GM21717 (cell line): ENCODE results near the gene IQGAP3.
"Not testable (repeated sequence)": the region's sequence is repeated elsewhere in the genome, so short reads cannot be mapped to it uniquely, and the experiment has no call there.

Source experiments
- ATAC-seq: cut with Tn5 transposase; IDR thresholded peaks from one replicate; pipeline ENCODE4 v1.9.1; 2021; ENCODE audit warnings: mild to moderate bottlenecking, moderate library complexity; ENCODE audit not compliant: unreplicated experiment

Gene IQGAP3

DNA sequence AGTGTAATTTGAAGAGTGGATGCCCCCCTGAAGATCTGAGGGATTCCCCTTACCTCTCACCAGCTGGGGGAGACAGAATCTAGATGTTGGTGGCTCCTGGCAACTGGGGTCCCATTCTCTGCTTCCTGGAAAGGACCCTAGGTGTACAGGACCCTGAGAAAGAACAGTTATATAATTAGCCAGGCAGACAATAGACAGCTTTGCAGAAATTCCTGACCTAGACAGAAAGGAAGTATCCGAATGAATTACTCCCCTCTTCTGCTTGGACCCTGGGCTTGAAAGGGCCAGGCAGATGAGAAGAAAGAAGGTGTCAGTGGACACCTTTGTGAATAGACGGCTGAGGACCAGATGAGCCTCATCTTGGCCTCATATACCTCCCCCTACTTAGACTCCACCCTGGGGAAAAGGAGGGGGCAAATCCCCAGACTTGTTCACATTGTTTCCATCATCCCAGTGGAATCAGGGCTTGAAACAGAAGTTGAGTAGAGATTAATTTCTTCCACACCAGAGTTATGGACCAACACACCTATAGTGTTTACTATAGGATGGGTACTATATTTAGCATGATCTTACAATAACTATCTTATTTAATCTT, 1.8 kb upstream of the IQGAP3 start:
- no peak for ATAC-seq

GRCh38 chr1:156572663-156573018, 276 bp upstream of the IQGAP3 start:
- ATAC-seq, result no peak

- ATAC-seq, result no peak
These were observed 1.0 kb downstream of the IQGAP3 start for GRCh38 chr1:156571261-156571852.

GRCh38 chr1:156566436-156566835, 5.9 kb downstream of the IQGAP3 start:
- no peak for ATAC-seq

DNA sequence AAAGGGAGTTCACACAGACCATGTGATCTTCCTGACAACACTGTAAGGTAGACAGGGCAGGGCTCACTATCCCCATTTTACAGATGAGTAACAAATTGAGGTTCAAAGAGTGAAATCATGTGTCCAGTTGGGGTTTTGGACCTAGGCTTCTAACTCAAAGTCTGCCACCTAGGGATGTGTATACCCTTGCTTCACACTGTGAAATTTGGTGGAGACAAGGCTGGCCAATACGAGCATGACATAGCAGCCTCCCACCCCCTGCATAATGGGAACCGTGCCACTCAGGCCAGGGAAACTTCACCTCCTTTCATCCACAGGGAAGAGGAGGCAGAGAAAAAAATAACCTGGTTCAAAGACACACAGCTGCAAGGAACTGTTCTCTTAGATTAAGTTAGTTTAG, 6.8 kb downstream of the IQGAP3 start:
- ATAC-seq, result no peak

GRCh38 chr1:156560585-156561163, 11.7 kb downstream of the IQGAP3 start:
- ATAC-seq, result no peak

GRCh38 chr1:156559797-156560385, 12.5 kb downstream of the IQGAP3 start:
- ATAC-seq, result no peak

GRCh38 chr1:156559086-156559796, 13.1 kb downstream of the IQGAP3 start:
- no peak for ATAC-seq

GRCh38 chr1:156556354-156556753, 16.0 kb downstream of the IQGAP3 start:
- no peak for ATAC-seq

- no peak for ATAC-seq
These were observed 16.6 kb downstream of the IQGAP3 start for GRCh38 chr1:156555715-156556114.

GRCh38 chr1:156554971-156555370, 17.4 kb downstream of the IQGAP3 start:
- no peak for ATAC-seq

DNA sequence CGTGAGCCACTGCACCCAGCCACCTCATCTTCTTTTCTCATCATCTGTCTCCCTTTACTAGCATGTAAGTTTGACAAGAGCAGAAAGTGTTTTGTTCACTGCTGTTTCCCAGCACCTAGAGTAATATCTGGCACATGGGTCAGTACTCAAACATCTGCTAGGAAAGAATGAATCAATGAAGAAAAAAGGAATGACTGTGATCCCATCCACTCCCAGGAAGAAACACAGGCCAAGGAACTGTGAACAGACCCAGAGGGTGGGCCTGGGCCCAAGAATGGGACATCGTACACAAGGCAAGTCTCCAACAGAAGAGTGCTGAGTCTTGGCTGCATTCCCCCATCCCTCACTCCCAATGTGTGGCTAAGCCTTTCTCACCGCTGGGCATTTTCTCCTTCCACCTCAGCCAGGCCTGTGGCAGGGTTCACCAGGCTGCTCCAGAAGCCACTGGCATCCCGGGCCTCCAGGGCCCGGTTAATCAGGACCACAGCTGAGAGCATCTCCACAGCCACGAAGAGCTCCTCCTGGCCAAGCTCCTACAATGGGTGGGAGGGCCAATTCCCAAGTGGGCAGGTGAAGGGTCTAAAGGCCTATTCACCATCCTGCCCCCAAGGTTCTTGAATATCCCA, 18.4 kb downstream of the IQGAP3 start:
- no peak for ATAC-seq

DNA sequence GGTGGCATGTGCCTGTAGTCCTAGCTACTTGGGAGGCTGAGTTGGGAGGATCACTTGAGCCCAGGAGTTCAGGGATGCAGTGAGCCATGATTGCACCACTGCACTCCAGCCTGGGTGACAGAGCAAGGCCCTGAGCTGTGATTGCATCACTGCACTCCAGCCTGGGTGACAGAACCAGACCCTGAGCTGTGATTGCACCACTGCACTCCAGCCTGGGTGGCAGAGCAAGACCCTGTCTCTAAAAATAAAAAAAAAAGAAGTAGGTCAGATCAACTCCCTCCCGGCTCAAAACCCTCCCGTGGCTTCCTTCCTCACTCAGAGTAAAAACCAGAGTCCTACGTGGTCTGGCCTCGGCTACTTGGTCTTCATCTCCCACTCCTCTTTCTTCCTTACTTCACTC, 19.4 kb downstream of the IQGAP3 start:
- not testable (repeated sequence) for ATAC-seq

DNA sequence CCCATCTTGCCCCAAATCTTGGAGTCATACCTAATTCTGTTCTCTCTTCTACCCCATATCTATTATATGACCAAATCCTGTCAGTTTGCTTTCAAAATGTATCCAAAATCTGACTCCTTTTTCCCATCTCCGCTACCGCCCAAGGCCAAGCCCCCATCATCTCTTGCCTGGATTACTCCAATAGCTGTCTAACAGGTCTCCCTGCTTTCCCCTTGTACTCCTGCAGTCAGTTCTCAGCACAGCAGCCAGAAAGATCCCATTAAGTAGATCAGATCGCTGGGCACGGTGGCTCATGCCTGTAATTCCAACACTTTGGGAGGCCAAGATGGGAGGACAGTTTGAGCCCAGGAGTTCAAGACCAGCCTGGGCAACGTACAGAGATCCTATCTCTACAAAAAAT, 19.8 kb downstream of the IQGAP3 start:
- ATAC-seq, result no peak

GRCh38 chr1:156551869-156552268, 20.5 kb downstream of the IQGAP3 start:
- ATAC-seq, result no peak

- no peak for ATAC-seq
These were observed 21.2 kb downstream of the IQGAP3 start for GRCh38 chr1:156551066-156551643.

DNA sequence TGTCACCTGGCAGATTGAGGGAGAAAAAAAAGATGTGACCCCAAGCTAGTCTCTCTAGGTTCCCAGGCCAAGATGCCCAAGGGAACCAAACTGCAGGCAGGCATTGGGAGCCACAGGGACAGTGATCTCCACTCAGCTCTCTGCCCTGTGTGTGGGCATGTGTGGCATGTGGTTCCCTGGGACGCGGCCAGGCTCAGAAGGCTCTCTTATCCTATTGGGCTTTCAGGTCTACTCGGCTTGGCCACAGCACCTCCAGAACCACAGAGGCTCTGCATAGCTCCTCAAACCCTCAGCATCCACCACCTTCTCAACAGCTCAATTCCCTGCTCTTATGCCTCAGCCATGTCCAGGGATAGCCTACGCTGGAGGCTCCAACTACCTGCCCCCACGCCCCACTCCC, 22.0 kb downstream of the IQGAP3 start:
- no peak for ATAC-seq

- ATAC-seq, result no peak
These were observed 22.5 kb downstream of the IQGAP3 start for GRCh38 chr1:156549831-156550230.

DNA sequence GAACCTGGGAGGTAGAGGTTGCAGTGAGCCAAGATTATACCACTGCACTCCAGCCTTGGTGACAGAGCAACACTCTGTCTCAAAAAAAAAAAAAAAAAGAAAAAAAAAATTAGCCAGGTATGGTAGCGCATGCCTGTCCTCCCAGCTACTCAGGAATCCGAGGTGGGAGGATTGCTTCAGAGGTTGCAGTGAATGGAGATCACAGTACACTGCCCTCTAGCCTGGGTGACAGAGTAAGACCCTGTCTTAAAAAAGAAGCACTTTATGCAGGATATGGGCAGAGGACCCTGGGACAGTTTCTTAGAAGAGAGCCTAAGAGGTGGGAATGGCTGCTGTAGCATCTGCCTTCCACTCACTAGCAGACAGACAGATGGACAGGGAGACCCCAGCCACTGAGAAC, 23.0 kb downstream of the IQGAP3 start:
- ATAC-seq, result no peak

DNA sequence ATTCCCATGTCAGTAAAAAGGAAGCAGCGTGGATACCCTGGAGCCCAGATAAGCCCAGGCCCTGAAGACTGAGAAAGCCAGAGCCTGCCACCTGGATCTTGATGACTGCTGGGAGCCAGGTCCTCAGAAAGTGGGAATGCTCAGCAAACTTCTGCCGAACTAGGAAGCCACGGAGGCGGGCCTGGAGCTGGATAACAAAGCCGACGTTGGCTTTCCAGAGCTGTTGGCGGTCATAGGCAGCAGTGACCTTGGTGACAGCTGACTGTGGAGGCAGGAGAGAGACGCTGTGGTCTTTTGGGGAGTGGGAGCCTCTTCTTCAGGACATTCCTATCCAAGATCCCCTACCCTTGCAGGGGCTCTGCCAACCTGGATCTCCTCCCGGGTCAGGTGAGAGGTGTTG, 24.4 kb downstream of the IQGAP3 start:
- no peak for ATAC-seq

- no peak for ATAC-seq
These were observed 24.9 kb downstream of the IQGAP3 start for GRCh38 chr1:156547434-156547833.
